HG03045 (cell line): ENCODE data around the gene ADCY2.

ENCODE experiments used
- ATAC-seq: cut with Tn5 transposase; IDR thresholded peaks from one replicate; pipeline ENCODE4 v1.9.1; 2021; ENCODE audit warnings: mild to moderate bottlenecking, moderate library complexity; ENCODE audit not compliant: unreplicated experiment

ADCY2 gene

GRCh38 chr5:7657153-7657552 is 261.2 kb downstream of the ADCY2 start:
- no peak for ATAC-seq

GRCh38 chr5:7659420-7659819 is 263.5 kb downstream of the ADCY2 start:
- no peak for ATAC-seq

- ATAC-seq: no peak
Measured at GRCh38 chr5:7662289-7662688, 266.4 kb downstream of the ADCY2 start.

GRCh38 chr5:7663808-7664207 is 267.9 kb downstream of the ADCY2 start:
- no peak for ATAC-seq

- no peak for ATAC-seq
Measured at GRCh38 chr5:7664208-7664607, 268.3 kb downstream of the ADCY2 start.

GRCh38 chr5:7667216-7667767 is 271.4 kb downstream of the ADCY2 start:
- ATAC-seq: no peak

- ATAC-seq: no peak
Measured at GRCh38 chr5:7668161-7668560, 272.2 kb downstream of the ADCY2 start.

- ATAC-seq: no peak
Measured at GRCh38 chr5:7668627-7669026, 272.7 kb downstream of the ADCY2 start.

- no peak for ATAC-seq
Measured at GRCh38 chr5:7671381-7671993, 275.5 kb downstream of the ADCY2 start.

GRCh38 chr5:7673658-7674057 is 277.7 kb downstream of the ADCY2 start:
- no peak for ATAC-seq

GRCh38 chr5:7676455-7676854 is 280.5 kb downstream of the ADCY2 start:
- no peak for ATAC-seq

- ATAC-seq: no peak
Measured at GRCh38 chr5:7678030-7678429, 282.1 kb downstream of the ADCY2 start.

- no peak for ATAC-seq
Measured at GRCh38 chr5:7679663-7680062, 283.7 kb downstream of the ADCY2 start.

- no peak for ATAC-seq
Measured at GRCh38 chr5:7680260-7680659, 284.3 kb downstream of the ADCY2 start.

GRCh38 chr5:7682379-7682778 is 286.4 kb downstream of the ADCY2 start:
- no peak for ATAC-seq

GRCh38 chr5:7683753-7684152 is 287.8 kb downstream of the ADCY2 start:
- ATAC-seq: no peak

- no peak for ATAC-seq
Measured at GRCh38 chr5:7684826-7685225, 288.9 kb downstream of the ADCY2 start.

- no peak for ATAC-seq
Measured at GRCh38 chr5:7686794-7687193, 290.9 kb downstream of the ADCY2 start.

- ATAC-seq: no peak
Measured at GRCh38 chr5:7690557-7690956, 294.6 kb downstream of the ADCY2 start.

- ATAC-seq: no peak
Measured at GRCh38 chr5:7705261-7705660, 309.3 kb downstream of the ADCY2 start.

GRCh38 chr5:7705736-7706135 is 309.8 kb downstream of the ADCY2 start:
- no peak for ATAC-seq

GRCh38 chr5:7706256-7706655 is 310.3 kb downstream of the ADCY2 start:
- ATAC-seq: no peak

- ATAC-seq: no peak
Measured at GRCh38 chr5:7714119-7714518, 318.2 kb downstream of the ADCY2 start.
